ENCODE data around the gene C4B.
"Not testable (repeated sequence)": the region's sequence is repeated elsewhere in the genome, so short reads cannot be mapped to it uniquely, and the experiment has no call there.

Gene C4B

GRCh38 chr6:32038878-32039277 is 24.3 kb downstream of the C4B start:
- not testable (repeated sequence) for H3K27me3 ChIP-seq (ENCODE audit: control insufficient read depth, insufficient read depth, low read length); H3K4me1 ChIP-seq (ENCODE audit: control insufficient read depth, insufficient read depth, low read length); H3K9ac ChIP-seq (ENCODE audit: low read length); H3K27ac ChIP-seq (ENCODE audit: low read depth, low read length); H3K9me3 ChIP-seq (ENCODE audit: control insufficient read depth, insufficient read depth, low read depth, low read length); H3K4me3 ChIP-seq (ENCODE audit: low read depth, low read length); H3K36me3 ChIP-seq (ENCODE audit: control insufficient read depth, insufficient read depth, low read length)

- not testable (repeated sequence) for H3K4me3 ChIP-seq (ENCODE audit: low read depth, low read length); H3K4me1 ChIP-seq (ENCODE audit: control insufficient read depth, insufficient read depth, low read length)
These were observed 25.0 kb downstream of the C4B start for GRCh38 chr6:32039321-32040274.

GRCh38 chr6:32040299-32041049 is 25.9 kb downstream of the C4B start:
- H3K27me3 ChIP-seq (ENCODE audit: control insufficient read depth, insufficient read depth, low read length); H3K27ac ChIP-seq (ENCODE audit: low read depth, low read length); H3K4me1 ChIP-seq (ENCODE audit: control insufficient read depth, insufficient read depth, low read length); H3K36me3 ChIP-seq (ENCODE audit: control insufficient read depth, insufficient read depth, low read length); H3K9ac ChIP-seq (ENCODE audit: low read length); H3K9me3 ChIP-seq (ENCODE audit: control insufficient read depth, insufficient read depth, low read depth, low read length); H3K4me3 ChIP-seq (ENCODE audit: low read depth, low read length): not testable (repeated sequence)

More at GRCh38 chr6:32039321-32040274, 25.0 kb downstream of the C4B start:
- H3K36me3 ChIP-seq (ENCODE audit: control insufficient read depth, insufficient read depth, low read length); H3K27me3 ChIP-seq (ENCODE audit: control insufficient read depth, insufficient read depth, low read length); H3K27ac ChIP-seq (ENCODE audit: low read depth, low read length); H3K9ac ChIP-seq (ENCODE audit: low read length); H3K9me3 ChIP-seq (ENCODE audit: control insufficient read depth, insufficient read depth, low read depth, low read length): not testable (repeated sequence)

GRCh38 chr6:32041050-32041321 is 26.4 kb downstream of the C4B start:
- not testable (repeated sequence) for H3K4me3 ChIP-seq (ENCODE audit: low read depth, low read length); H3K36me3 ChIP-seq (ENCODE audit: control insufficient read depth, insufficient read depth, low read length); H3K27me3 ChIP-seq (ENCODE audit: control insufficient read depth, insufficient read depth, low read length); H3K4me1 ChIP-seq (ENCODE audit: control insufficient read depth, insufficient read depth, low read length); H3K27ac ChIP-seq (ENCODE audit: low read depth, low read length); H3K9ac ChIP-seq (ENCODE audit: low read length); H3K9me3 ChIP-seq (ENCODE audit: control insufficient read depth, insufficient read depth, low read depth, low read length)

- H3K27me3 ChIP-seq (ENCODE audit: control insufficient read depth, insufficient read depth, low read length); H3K9me3 ChIP-seq (ENCODE audit: control insufficient read depth, insufficient read depth, low read depth, low read length); H3K4me1 ChIP-seq (ENCODE audit: control insufficient read depth, insufficient read depth, low read length); H3K9ac ChIP-seq (ENCODE audit: low read length); H3K27ac ChIP-seq (ENCODE audit: low read depth, low read length); H3K4me3 ChIP-seq (ENCODE audit: low read depth, low read length); H3K36me3 ChIP-seq (ENCODE audit: control insufficient read depth, insufficient read depth, low read length): not testable (repeated sequence)
These were observed 26.8 kb downstream of the C4B start for GRCh38 chr6:32041385-32041784.

- H3K4me1 ChIP-seq (ENCODE audit: control insufficient read depth, insufficient read depth, low read length): peaks cover 11% of the 10 kb centered on the region
- not testable (repeated sequence) for H3K9ac ChIP-seq (ENCODE audit: low read length); H3K27me3 ChIP-seq (ENCODE audit: control insufficient read depth, insufficient read depth, low read length); H3K9me3 ChIP-seq (ENCODE audit: control insufficient read depth, insufficient read depth, low read depth, low read length); H3K27ac ChIP-seq (ENCODE audit: low read depth, low read length); H3K36me3 ChIP-seq (ENCODE audit: control insufficient read depth, insufficient read depth, low read length); H3K4me3 ChIP-seq (ENCODE audit: low read depth, low read length)
These were observed 27.7 kb downstream of the C4B start for GRCh38 chr6:32042276-32042675.

GRCh38 chr6:32043589-32044380 is 29.2 kb downstream of the C4B start:
- not testable (repeated sequence) for H3K36me3 ChIP-seq (ENCODE audit: control insufficient read depth, insufficient read depth, low read length); H3K27me3 ChIP-seq (ENCODE audit: control insufficient read depth, insufficient read depth, low read length); H3K9me3 ChIP-seq (ENCODE audit: control insufficient read depth, insufficient read depth, low read depth, low read length); H3K27ac ChIP-seq (ENCODE audit: low read depth, low read length); H3K4me3 ChIP-seq (ENCODE audit: low read depth, low read length); H3K9ac ChIP-seq (ENCODE audit: low read length)
- H3K4me1 ChIP-seq (ENCODE audit: control insufficient read depth, insufficient read depth, low read length): peaks cover 22% of the 10 kb centered on the region

- not testable (repeated sequence) for H3K9me3 ChIP-seq (ENCODE audit: control insufficient read depth, insufficient read depth, low read depth, low read length); H3K27me3 ChIP-seq (ENCODE audit: control insufficient read depth, insufficient read depth, low read length)
These were observed 30.3 kb downstream of the C4B start for GRCh38 chr6:32044916-32045315.

GRCh38 chr6:32045811-32046449 is 31.3 kb downstream of the C4B start:
- peak overlapping the region; percentile 6; the same call in 1 of the 2 replicates for H3K27ac ChIP-seq (ENCODE audit: low read depth, low read length)

More at GRCh38 chr6:32044916-32045315, 30.3 kb downstream of the C4B start:
- H3K4me3 ChIP-seq (ENCODE audit: low read depth, low read length); H3K9ac ChIP-seq (ENCODE audit: low read length); H3K36me3 ChIP-seq (ENCODE audit: control insufficient read depth, insufficient read depth, low read length); H3K27ac ChIP-seq (ENCODE audit: low read depth, low read length): not testable (repeated sequence)
- H3K4me1 ChIP-seq (ENCODE audit: control insufficient read depth, insufficient read depth, low read length): peaks cover 22% of the 10 kb centered on the region

GRCh38 chr6:32046450-32047083 is 32.0 kb downstream of the C4B start:
- H3K4me3 ChIP-seq (ENCODE audit: low read depth, low read length): no peak overlapping the region
- H3K36me3 ChIP-seq (ENCODE audit: control insufficient read depth, insufficient read depth, low read length): no peaks in the 10 kb centered on the region
- no peak overlapping the region for H3K9ac ChIP-seq (ENCODE audit: low read length)
- peak overlapping the region; percentile 6; the same call in 1 of the 2 replicates for H3K27ac ChIP-seq (ENCODE audit: low read depth, low read length)
- H3K27me3 ChIP-seq (ENCODE audit: control insufficient read depth, insufficient read depth, low read length): no peaks in the 10 kb centered on the region; the same call in 1 of the 2 replicates
- H3K4me1 ChIP-seq (ENCODE audit: control insufficient read depth, insufficient read depth, low read length): peaks cover 22% of the 10 kb centered on the region
- H3K9me3 ChIP-seq (ENCODE audit: control insufficient read depth, insufficient read depth, low read depth, low read length): no peaks in the 10 kb centered on the region

More at GRCh38 chr6:32045811-32046449, 31.3 kb downstream of the C4B start:
- Histone ChIP-seq H3K9me3 (ENCODE audit: control insufficient read depth, insufficient read depth, low read depth, low read length) (no peaks in the 10 kb centered on the region), H3K4me3 (ENCODE audit: low read depth, low read length) (no peak overlapping the region), H3K9ac (ENCODE audit: low read length) (no peak overlapping the region), H3K36me3 (ENCODE audit: control insufficient read depth, insufficient read depth, low read length) (no peaks in the 10 kb centered on the region), H3K27me3 (ENCODE audit: control insufficient read depth, insufficient read depth, low read length) (no peaks in the 10 kb centered on the region; the same call in 1 of the 2 replicates), H3K4me1 (ENCODE audit: control insufficient read depth, insufficient read depth, low read length) (peaks cover 22% of the 10 kb centered on the region)
